K562 treated with DMSO at 1 percent for 12 hours (cell line): ENCODE results near the gene UBE2D2. TPM values are rescaled to one million over a fixed set of nuclear protein-coding genes. Genes with fewer than 3 reads are reported as not detected.

ENCODE experiments used
- total RNA-seq: library from RNA; unstranded; fragments of 300-600 nt; gene quantifications from 2 replicates; pipeline ENCODE4 v1.2.3, GENCODE V29; 2022; ENCODE audit not compliant: insufficient read depth

The UBE2D2 gene
- total RNA-seq: 114 and 124 TPM in 2 replicates

GRCh38 chr5:139560752-139561654, at the start of gene UBE2D2:
Gene UBE2D2 (plus strand): TSS chr5:139561339. CDS start chr5:139561792, 453 bp downstream.

GRCh38 chr5:139648205-139649081, 87.3 kb downstream of the UBE2D2 start, which contains the start of gene CXXC5:
Gene CXXC5 (plus strand): TSS chr5:139648349. CDS start chr5:139680524, 32,175 bp downstream.

Other genes with a start within 250 kb of the UBE2D2 start
- 81.2 and 128 TPM in 2 replicates for gene PAIP2, start 219.5 kb upstream of the UBE2D2 start, total RNA-seq
- not detected in 2 replicates for gene SLC23A1, start 178.0 kb upstream of the UBE2D2 start, total RNA-seq
- gene MZB1, start 171.4 kb upstream of the UBE2D2 start, total RNA-seq: not detected in 2 replicates
- 1.5 and 3.0 TPM in 2 replicates for gene PROB1, start 166.2 kb upstream of the UBE2D2 start, total RNA-seq
- 9.5 TPM in 1 of 2 replicates, not detected in the other for gene SPATA24, start 157.2 kb upstream of the UBE2D2 start, total RNA-seq
- 3.1 and 3.4 TPM in 2 replicates for gene DNAJC18, start 121.8 kb upstream of the UBE2D2 start, total RNA-seq
- gene ECSCR, start 98.6 kb upstream of the UBE2D2 start, total RNA-seq: not detected in 2 replicates
- not detected in 2 replicates for gene SMIM33, start 90.3 kb upstream of the UBE2D2 start, total RNA-seq
- gene STING1, start 78.6 kb upstream of the UBE2D2 start, total RNA-seq: 62.4 and 97.5 TPM in 2 replicates
- 80.1 and 103 TPM in 2 replicates for gene CXXC5, start 87.0 kb downstream of the UBE2D2 start, total RNA-seq
- 0.17 TPM in 1 of 2 replicates, not detected in the other for gene PSD2, start 234.5 kb downstream of the UBE2D2 start, total RNA-seq